Measurements from ENCODE around the gene SAE1. TPM values are rescaled to one million over a fixed set of nuclear protein-coding genes. Genes with fewer than 3 reads are reported as not detected.

Gene SAE1
- polyA plus RNA-seq, 1 experiment: 138 TPM

DNA sequence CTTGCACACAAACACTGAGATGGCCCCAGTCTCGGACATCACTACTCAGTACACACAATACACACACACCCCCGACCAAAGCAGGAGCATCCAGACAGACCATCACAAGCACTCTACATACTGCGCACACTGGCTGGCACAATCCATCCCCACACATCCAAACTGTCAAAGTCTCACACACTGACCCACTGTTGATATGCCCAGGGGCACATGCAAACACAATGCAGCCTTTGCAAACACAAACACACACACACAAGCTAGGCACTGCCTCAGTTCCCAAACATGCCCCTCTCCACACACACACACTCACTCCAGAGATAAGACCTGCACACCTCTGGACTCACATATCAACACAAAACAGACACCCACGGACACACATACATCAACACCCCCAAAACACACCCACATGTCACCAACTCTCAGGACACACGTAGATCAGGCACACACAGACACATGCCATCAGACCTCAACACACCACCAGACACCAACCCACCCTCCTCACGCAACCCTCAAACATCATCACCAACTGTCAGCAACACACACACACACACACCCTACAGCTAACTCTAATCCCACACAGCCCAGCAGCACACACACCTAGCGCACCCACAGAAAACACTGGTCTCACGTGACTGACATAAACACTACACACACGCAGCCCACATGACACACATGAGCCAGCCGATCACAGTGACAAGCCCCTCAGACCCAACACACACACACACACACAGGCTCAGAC, 98.5 kb downstream of the SAE1 start:
- DNase-seq (ENCODE audit: low read depth): no peak
- peak overlapping the region; percentile 77 for H3K4me3 ChIP-seq (ENCODE audit: low read depth, low read length)
- TF ChIP-seq, protein P1, sequence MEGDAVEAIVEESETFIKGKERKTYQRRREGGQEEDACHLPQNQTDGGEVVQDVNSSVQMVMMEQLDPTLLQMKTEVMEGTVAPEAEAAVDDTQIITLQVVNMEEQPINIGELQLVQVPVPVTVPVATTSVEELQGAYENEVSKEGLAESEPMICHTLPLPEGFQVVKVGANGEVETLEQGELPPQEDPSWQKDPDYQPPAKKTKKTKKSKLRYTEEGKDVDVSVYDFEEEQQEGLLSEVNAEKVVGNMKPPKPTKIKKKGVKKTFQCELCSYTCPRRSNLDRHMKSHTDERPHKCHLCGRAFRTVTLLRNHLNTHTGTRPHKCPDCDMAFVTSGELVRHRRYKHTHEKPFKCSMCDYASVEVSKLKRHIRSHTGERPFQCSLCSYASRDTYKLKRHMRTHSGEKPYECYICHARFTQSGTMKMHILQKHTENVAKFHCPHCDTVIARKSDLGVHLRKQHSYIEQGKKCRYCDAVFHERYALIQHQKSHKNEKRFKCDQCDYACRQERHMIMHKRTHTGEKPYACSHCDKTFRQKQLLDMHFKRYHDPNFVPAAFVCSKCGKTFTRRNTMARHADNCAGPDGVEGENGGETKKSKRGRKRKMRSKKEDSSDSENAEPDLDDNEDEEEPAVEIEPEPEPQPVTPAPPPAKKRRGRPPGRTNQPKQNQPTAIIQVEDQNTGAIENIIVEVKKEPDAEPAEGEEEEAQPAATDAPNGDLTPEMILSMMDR (IDR thresholded peaks at IDR 0.05; ENCODE audit: insufficient read depth, low read depth, low read length): no peak
- ChIA-PET CTCF (interaction anchor here (0.6 to 5.6 kb wide), 5 partner anchors 15 to 432 kb away, joined by 3 to 44 read pairs (median 3); no protein-coding TSS in a partner anchor), POLR2A (no interaction called here)
- no peaks in the 10 kb centered on the region for H3K27me3 ChIP-seq (ENCODE audit: control insufficient read depth, insufficient read depth, low read length)
- peaks cover 5% of the 10 kb centered on the region for H3K36me3 ChIP-seq (ENCODE audit: control insufficient read depth, insufficient read depth, low read length)

DNA sequence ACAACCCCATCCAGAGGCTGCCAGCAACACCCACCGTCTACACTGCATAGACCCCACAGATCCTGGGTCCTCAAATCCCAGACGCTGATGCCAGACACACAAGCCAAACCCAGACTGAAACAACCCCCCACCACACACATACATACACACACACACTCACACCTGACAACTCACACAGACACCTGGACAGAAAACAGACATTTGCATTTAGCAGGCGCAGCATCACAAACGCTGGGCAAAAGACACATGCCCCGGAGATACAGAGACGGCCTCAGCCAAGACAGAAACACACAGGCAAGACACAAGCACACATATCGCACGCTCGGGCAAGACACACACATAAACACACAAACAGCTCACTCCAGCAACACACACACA, 99.0 kb downstream of the SAE1 start:
- Histone ChIP-seq H3K27me3 (ENCODE audit: control insufficient read depth, insufficient read depth, low read length) (no peaks in the 10 kb centered on the region), H3K4me3 (ENCODE audit: low read depth, low read length) (peak overlapping the region; percentile 77), H3K36me3 (ENCODE audit: control insufficient read depth, insufficient read depth, low read length) (peaks cover 5% of the 10 kb centered on the region)
- ChIA-PET POLR2A (no interaction called here), CTCF (interaction anchor here (0.7 to 5.6 kb wide), 3 partner anchors 15 to 91 kb away, joined by 3 to 44 read pairs (median 4); no protein-coding TSS in a partner anchor)
- TF ChIP-seq, protein P1 (IDR thresholded peaks at IDR 0.05; ENCODE audit: insufficient read depth, low read depth, low read length): no peak
- no peak for DNase-seq (ENCODE audit: low read depth)

DNA sequence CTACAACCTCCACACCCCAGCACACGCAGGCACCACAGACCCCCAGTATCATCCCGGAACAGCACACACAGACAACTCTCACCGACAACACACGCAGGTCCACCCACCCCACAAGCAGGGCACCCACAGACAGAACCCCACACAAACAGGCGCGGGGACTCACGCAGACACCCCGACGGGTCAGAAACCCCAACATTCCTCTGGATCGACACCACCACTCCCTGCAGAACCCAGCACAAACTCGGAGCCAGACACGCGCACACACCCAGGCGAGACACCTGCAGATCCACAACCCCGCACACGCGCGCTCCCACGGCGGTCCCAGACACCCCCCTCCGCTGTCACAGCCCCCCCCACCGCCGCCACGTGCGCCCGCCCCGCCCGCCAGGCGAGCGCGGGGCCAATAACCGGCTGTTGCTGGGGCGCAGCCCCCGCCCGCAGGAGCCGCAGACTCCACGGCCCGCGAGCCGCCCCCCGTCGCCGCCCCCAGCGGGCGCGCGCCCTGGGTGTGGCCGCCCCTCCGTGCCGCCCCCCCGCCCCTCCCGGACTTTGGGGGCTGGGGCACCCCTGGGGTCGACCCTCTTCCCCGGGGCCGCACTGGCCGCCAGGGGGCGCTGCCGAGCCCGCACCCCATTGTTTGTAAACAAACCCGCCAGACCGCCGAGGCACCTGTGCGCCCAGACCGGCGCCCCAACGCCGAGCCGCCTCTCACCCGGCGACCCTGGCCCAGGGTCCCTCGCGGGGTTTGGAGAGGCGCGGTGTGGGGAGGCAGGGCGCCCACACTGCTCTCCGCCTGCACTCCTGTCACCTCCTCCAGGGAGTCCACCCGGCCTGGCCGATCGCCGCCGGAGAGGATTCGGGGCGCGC, 99.7 kb downstream of the SAE1 start:
- Histone ChIP-seq H3K27me3 (ENCODE audit: control insufficient read depth, insufficient read depth, low read length) (no peaks in the 10 kb centered on the region), H3K36me3 (ENCODE audit: control insufficient read depth, insufficient read depth, low read length) (peaks cover 5% of the 10 kb centered on the region), H3K4me3 (ENCODE audit: low read depth, low read length) (peak overlapping the region; percentile 77)
- no peak for DNase-seq (ENCODE audit: low read depth)
- TF ChIP-seq, protein P1 (IDR thresholded peaks at IDR 0.05; ENCODE audit: insufficient read depth, low read depth, low read length): peak; percentile 67
- ChIA-PET CTCF (interaction anchor here (5.6 kb wide), 1 partner anchor 14 kb away, joined by 44 read pairs; no protein-coding TSS in a partner anchor), POLR2A (no interaction called here)

DNA sequence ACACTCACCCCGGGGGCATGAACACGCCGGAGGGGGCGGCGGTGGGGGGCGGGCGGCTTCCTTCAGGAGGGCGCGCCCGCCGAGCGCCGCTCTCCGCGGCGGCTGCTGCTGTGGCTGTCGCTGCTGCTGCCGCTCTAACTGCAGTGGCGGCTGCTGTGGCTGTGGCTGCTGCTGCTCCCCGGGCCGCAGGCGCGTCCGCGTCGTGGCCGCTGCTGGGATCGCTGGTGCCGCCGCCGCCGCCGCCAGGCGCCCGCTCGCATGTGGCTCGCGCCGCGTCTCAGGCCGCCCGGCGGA, 100.2 kb downstream of the SAE1 start, which contains the start of gene BBC3:
Gene BBC3, minus strand, starts transcription at position 279 of the 294 bp plus-strand sequence. CDS start 2,768 bp downstream, outside the sequence.
- POLR2A ChIA-PET: no interaction called here
- TF ChIP-seq, protein P1 (IDR thresholded peaks at IDR 0.05; ENCODE audit: insufficient read depth, low read depth, low read length): no peak
- H3K27me3 ChIP-seq (ENCODE audit: control insufficient read depth, insufficient read depth, low read length): no peaks in the 10 kb centered on the region
- peak within 1 kb of the TSS; percentile 77 for H3K4me3 ChIP-seq (ENCODE audit: low read depth, low read length)
- CTCF ChIA-PET: no interaction called here
- DNase-seq (ENCODE audit: low read depth): no peak
- peaks cover 5% of the 10 kb centered on the region for H3K36me3 ChIP-seq (ENCODE audit: control insufficient read depth, insufficient read depth, low read length)

Measured in BJ (cell line).